ENCODE results near the gene TPSAB1. TPM values are rescaled to one million over a fixed set of nuclear protein-coding genes. Genes with fewer than 3 reads are reported as not detected.
"Not testable (repeated sequence)": the region's sequence is repeated elsewhere in the genome, so short reads cannot be mapped to it uniquely, and the experiment has no call there.

TPSAB1 gene
- total RNA-seq, 2 experiments from 2014 or later: not detected

DNA sequence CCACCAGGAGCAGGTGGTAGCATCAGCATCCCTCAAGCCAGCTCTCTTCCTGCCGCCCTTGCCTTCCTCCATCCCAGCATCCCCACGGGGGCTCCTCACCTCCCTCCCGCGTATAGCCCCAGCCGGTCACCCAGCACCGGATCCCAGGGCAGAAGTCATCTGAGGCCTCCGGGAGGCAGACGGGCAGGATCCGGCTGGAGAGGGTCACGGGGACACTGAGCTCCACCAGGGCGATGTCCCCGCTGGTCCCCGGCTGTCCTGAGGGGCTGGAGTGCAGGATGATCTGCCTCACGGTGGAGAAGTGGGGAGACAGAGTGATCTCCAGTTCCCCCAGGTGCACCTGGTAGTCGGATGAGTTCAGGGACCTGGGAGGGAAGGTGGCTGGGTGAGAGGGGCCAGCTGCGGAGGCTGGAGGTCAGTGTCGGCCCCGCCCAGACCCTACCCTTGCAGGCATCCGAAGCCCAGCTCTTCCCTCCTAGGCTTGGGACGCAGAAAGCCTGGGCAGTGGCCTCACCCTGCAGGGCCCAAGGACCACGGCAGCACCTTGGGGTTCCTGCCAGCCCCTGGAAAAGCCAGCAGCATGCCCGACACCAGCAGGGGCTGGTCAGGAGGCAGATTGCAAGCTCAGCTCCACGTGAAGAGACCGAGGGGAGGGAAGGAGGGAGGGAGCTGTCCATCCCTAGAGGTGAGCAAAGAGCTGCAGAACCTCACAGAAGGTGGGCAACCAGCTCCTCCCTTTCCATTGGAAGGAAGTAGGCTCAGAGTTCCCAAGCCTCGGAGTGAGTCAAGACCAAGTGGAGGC lies 17.8 kb upstream of the TPSAB1 start:
- intact Hi-C loops (cut with micrococcal nuclease): no loop called here
- ChIA-PET CTCF (no interaction called here), POLR2A (no interaction called here)
- no peak overlapping the region for H3K27ac Mint-ChIP-seq
- no peaks in the 10 kb centered on the region for H3K36me3 Mint-ChIP-seq (ENCODE audit: low read depth)
- no peaks in the 10 kb centered on the region for H3K27me3 Mint-ChIP-seq
- no peaks in the 10 kb centered on the region for H3K4me1 Mint-ChIP-seq (ENCODE audit: low read depth)
- H3K4me3 Mint-ChIP-seq: no peak overlapping the region
- TF ChIP-seq, protein P1, sequence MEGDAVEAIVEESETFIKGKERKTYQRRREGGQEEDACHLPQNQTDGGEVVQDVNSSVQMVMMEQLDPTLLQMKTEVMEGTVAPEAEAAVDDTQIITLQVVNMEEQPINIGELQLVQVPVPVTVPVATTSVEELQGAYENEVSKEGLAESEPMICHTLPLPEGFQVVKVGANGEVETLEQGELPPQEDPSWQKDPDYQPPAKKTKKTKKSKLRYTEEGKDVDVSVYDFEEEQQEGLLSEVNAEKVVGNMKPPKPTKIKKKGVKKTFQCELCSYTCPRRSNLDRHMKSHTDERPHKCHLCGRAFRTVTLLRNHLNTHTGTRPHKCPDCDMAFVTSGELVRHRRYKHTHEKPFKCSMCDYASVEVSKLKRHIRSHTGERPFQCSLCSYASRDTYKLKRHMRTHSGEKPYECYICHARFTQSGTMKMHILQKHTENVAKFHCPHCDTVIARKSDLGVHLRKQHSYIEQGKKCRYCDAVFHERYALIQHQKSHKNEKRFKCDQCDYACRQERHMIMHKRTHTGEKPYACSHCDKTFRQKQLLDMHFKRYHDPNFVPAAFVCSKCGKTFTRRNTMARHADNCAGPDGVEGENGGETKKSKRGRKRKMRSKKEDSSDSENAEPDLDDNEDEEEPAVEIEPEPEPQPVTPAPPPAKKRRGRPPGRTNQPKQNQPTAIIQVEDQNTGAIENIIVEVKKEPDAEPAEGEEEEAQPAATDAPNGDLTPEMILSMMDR (IDR thresholded peaks at IDR 0.05): no peak
- ATAC-seq (no peak), DNase-seq (no peak)
- no peaks in the 10 kb centered on the region for H3K9me3 Mint-ChIP-seq

DNA sequence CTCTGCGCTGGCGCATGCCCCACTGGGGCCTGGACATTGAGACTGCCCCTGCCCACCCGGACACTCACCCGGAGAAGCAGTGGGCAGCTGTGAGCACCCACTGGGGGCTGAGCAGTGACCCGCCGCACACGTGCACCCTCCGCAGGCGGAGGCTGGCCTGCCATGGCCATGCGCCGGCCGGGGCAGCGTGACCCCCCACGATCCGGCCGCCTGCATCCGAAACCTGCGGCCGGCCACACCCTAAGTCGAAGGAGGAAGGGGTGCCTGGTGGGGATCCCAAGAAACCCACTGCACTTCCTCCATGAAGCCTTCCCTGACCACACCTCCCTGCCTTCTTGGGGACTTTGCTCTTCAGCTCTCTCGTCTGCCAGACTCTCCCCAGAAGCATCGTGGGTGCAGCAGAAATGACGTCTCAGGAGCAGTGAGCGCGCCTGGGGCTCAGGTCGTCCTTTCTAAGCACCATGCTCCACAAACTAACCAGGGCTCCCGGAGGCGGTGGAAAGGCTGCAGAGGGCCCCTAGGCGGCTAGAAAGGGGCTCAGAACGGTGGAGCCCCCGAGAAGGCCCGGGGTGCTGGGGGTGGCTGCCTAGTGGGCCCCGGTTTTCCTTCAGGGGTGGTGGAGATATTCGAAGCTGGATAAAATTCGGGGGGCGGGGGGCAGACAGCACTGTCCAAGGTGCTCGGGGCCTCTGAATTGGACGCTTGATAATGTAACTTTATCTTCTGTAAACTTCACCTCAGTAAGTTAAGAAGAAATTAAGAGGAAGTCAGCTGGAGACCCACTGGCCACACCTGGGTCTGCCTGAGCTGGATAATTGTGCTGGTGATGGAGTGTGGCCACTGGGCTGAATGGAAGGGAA lies 16.9 kb upstream of the TPSAB1 start:
- intact Hi-C loops (cut with micrococcal nuclease): no loop called here
- TF ChIP-seq, protein P1 (IDR thresholded peaks at IDR 0.05): no peak
- ChIA-PET POLR2A (interaction anchor here (1.0 kb wide), 1 partner anchor 189 kb away, joined by 3 read pairs; no protein-coding TSS in a partner anchor), CTCF (no interaction called here)
- DNase-seq: no peak
- Mint-ChIP-seq H3K27me3 (no peaks in the 10 kb centered on the region), H3K36me3 (ENCODE audit: low read depth) (no peaks in the 10 kb centered on the region), H3K27ac (no peak overlapping the region), H3K9me3 (no peaks in the 10 kb centered on the region), H3K4me3 (no peak overlapping the region), H3K4me1 (ENCODE audit: low read depth) (no peaks in the 10 kb centered on the region)
- ATAC-seq: no peak

DNA sequence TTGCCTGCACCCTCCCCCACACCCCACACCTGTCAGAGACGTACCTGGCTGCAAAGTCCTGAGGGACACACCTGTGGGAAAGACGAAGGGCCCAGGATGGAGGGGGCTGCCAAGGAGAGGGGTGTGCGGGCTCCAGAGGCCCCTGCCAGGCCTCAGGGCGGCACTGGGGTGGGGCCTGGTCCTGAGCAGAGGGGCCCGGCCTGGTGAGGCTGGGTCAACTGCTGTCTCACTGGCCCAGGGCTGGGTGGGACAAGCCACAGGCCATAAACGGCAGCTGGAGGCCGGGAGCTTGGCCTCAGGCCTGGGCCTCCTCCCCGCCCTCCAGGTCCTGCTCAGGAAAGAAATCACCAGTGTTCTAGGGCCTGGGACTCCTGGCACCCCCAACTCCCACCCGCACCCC lies 15.9 kb upstream of the TPSAB1 start:
- ChIA-PET CTCF (no interaction called here), POLR2A (interaction anchor here (1.0 kb wide), 1 partner anchor 190 kb away, joined by 3 read pairs; no protein-coding TSS in a partner anchor)
- H3K4me1 Mint-ChIP-seq (ENCODE audit: low read depth): no peaks in the 10 kb centered on the region
- ATAC-seq (no peak), DNase-seq (no peak)
- H3K36me3 Mint-ChIP-seq (ENCODE audit: low read depth): no peaks in the 10 kb centered on the region
- TF ChIP-seq, protein P1 (IDR thresholded peaks at IDR 0.05): no peak
- H3K27me3 Mint-ChIP-seq: no peaks in the 10 kb centered on the region
- H3K4me3 Mint-ChIP-seq: no peak overlapping the region
- no peak overlapping the region for H3K27ac Mint-ChIP-seq
- H3K9me3 Mint-ChIP-seq: no peaks in the 10 kb centered on the region
- intact Hi-C loops (cut with micrococcal nuclease): no loop called here

DNA sequence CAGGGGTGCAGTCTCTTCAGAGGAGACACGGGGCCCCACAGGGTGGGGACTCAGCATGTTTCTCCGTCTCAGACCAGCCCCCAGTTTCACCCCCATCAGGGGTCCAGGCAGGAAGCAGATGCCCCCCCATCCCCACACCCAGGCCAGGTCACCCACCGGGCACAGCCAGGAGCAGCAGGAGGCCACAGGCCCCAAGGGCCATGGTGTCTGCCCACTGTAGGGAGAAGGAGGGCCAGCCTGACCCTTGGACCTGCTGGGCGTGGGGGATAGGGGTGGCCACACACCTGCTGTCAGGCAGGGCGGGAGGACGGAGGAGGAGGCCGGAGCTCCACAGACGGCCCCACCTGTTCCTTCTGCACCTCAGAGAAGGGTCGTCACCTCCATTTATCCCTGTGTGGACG lies 15.5 kb upstream of the TPSAB1 start, which contains the start of gene TPSG1:
Gene TPSG1, minus strand, starts transcription at position 218 of the 401 bp plus-strand sequence. Its CDS starts 16 bp downstream, at position 202.
- H3K4me1 Mint-ChIP-seq (ENCODE audit: low read depth): no peaks in the 10 kb centered on the region
- TF ChIP-seq, protein P1 (IDR thresholded peaks at IDR 0.05): no peak
- no peaks in the 10 kb centered on the region for H3K9me3 Mint-ChIP-seq
- no peaks in the 10 kb centered on the region for H3K36me3 Mint-ChIP-seq (ENCODE audit: low read depth)
- intact Hi-C loops (cut with micrococcal nuclease): no loop called here
- H3K4me3 Mint-ChIP-seq: no peak within 1 kb of the TSS
- no peak within 1 kb of the TSS for H3K27ac Mint-ChIP-seq
- POLR2A ChIA-PET: interaction anchor here (1.0 kb wide), 1 partner anchor 190 kb away, joined by 3 read pairs; no protein-coding TSS in a partner anchor
- CTCF ChIA-PET: no interaction called here
- no peak for ATAC-seq
- H3K27me3 Mint-ChIP-seq: no peaks in the 10 kb centered on the region
- DNase-seq: no peak

DNA sequence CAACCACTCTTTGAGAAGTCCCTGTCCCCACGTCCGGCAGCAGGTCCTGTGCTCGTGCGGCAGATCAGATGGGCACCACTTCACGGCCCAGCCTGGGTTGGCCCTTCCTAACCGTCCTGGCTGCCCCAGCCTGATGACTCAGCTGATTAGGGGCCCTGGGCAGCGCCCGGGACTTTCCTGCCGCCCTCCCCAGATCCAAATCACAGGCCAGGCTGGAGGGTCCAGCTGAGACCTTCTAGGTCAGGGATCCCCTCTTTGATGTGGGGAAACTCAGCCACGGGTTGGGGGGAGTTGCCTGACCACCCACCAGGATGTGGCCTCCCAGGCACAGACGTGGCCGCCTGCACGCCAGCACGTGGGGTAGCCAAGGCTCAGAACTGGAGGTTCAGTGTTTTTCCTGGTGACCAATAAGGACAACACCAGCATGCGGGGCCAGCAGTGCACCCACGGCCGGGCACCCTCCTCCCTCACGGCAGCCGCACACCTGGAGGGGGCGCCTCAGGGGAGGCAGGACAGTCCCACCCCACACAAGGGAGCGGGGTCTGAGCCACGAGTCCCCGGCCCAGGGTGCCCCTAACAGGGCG lies 14.7 kb upstream of the TPSAB1 start:
- H3K4me3 Mint-ChIP-seq; H3K27ac Mint-ChIP-seq; H3K36me3 Mint-ChIP-seq (ENCODE audit: low read depth); H3K4me1 Mint-ChIP-seq (ENCODE audit: low read depth); POLR2A ChIA-PET; H3K9me3 Mint-ChIP-seq; intact Hi-C loops (cut with micrococcal nuclease); H3K27me3 Mint-ChIP-seq; ATAC-seq; DNase-seq; CTCF ChIA-PET: not testable (repeated sequence)

DNA sequence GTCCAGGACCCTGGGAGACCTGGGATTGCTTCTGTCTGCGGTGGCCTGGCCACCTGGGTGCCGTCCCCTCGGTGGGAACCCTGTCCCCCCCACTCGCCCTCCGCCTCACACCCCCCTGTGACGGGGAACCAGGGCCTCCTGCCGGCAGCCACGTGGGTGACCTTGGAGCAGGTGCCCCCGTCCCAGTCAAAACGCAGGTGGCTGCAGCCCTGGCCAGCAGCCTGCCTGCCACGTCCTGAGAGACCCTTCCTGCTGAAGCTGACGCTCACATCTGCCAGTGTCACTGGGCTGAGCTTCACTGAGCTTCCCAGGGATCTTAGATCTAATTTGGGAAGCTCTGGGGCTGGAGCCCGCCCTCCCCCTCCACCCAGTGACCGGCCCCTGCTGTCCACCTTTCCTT lies 13.8 kb upstream of the TPSAB1 start:
- intact Hi-C loops (cut with micrococcal nuclease); ATAC-seq; H3K4me1 Mint-ChIP-seq (ENCODE audit: low read depth); H3K36me3 Mint-ChIP-seq (ENCODE audit: low read depth); DNase-seq; H3K9me3 Mint-ChIP-seq; CTCF ChIA-PET; H3K27ac Mint-ChIP-seq; H3K4me3 Mint-ChIP-seq; POLR2A ChIA-PET; H3K27me3 Mint-ChIP-seq: not testable (repeated sequence)

DNA sequence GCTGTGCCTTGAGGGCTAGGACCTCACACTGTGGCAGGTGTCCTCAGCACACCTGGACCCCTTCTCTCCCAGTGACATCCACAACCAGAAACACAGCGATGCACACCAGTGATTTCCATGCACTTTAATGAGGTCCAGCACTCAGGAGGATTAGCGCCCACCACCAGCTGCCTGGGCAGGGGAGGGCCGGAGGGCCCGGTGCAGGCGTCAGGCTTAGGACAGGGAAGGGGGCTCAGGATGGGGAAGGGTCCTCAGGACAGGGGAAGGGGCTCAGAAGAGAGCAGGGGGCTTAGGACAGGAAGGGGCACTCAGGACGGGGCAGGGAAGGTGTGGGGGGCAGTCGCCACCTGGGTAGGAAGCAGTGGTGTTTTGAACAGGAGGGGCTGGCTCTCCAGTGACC lies 12.3 kb upstream of the TPSAB1 start:
- DNase-seq; POLR2A ChIA-PET; intact Hi-C loops (cut with micrococcal nuclease); H3K36me3 Mint-ChIP-seq (ENCODE audit: low read depth); CTCF ChIA-PET; ATAC-seq; H3K4me3 Mint-ChIP-seq; H3K9me3 Mint-ChIP-seq; H3K4me1 Mint-ChIP-seq (ENCODE audit: low read depth); H3K27ac Mint-ChIP-seq; H3K27me3 Mint-ChIP-seq: not testable (repeated sequence)

DNA sequence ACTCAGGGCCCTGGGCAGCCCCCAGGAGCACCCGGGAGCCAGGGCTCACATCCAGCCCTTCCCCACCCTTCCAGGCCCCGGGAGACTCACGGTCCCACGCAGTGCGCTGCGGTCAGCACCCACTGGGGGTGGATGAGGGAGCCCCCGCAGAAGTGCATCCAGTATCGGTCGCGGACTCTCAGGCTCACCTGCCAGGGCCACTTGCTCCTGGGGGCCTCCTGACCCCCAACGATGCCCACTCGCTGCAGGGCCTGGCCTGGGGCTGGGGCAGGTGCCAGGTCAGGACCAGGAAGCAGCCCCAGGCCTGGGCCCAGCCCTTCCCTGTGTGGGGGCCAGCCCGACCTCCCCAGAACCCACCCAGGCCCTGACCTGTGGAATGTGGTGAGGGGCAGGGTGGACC lies 11.0 kb upstream of the TPSAB1 start:
- H3K27ac Mint-ChIP-seq; ATAC-seq; POLR2A ChIA-PET; intact Hi-C loops (cut with micrococcal nuclease); H3K4me1 Mint-ChIP-seq (ENCODE audit: low read depth); H3K4me3 Mint-ChIP-seq; H3K9me3 Mint-ChIP-seq; H3K27me3 Mint-ChIP-seq; DNase-seq; CTCF ChIA-PET; H3K36me3 Mint-ChIP-seq (ENCODE audit: low read depth): not testable (repeated sequence)

Measured in activated CD8-positive, alpha-beta T cell treated with anti-CD3 and anti-CD28 coated beads for 36 hours (primary cell).